H1 (cell line): ENCODE measurements around the gene RSAD2. TPM values are rescaled to one million over a fixed set of nuclear protein-coding genes. Genes with fewer than 3 reads are reported as not detected.

Experiments
- CTCF ChIA-PET: fragments of 300-600 bp; sonication (Branson Sonifier 250); formaldehyde crosslinking; loops from one replicate; lab custom pipeline; 2021; ENCODE audit not compliant: partially characterized antibody; lab: Charles Lee
- POLR2A ChIA-PET: fragments of 300-600 bp; sonication (Branson Sonifier 250); formaldehyde crosslinking; loops from one replicate; lab custom pipeline; 2021; ENCODE audit warnings: inconsistent platforms; ENCODE audit not compliant: partially characterized antibody; lab: Charles Lee
- DNase-seq, 2 experiments: peaks; one replicate each; pipeline versions ENCODE4 v3.0.0 to v3.0.0-alpha.2; 2010 to 2022; ENCODE audit warnings: low spot score in 2 of 2, low read depth in 1 of 2, mixed read lengths in 1 of 2
- FAIRE-seq: peaks from 2 replicates; lab custom pipeline; 2011; peaks lifted over from hg19 to GRCh38; lab: Jason Lieb, UNC
- H2AFZ ChIP-seq: 2 replicates; pipeline ENCODE4 v1.8.1; 2012; ENCODE audit warnings: low read length, inconsistent platforms
- H2AK5ac ChIP-seq: 2 replicates; pipeline ENCODE4 v1.6.1; 2013; ENCODE audit warnings: low read depth, low read length
- H2BK120ac ChIP-seq: replicated peaks from 2 replicates; pipeline ENCODE3; 2013; ENCODE audit warnings: low read depth, low read length, inconsistent platforms
- H2BK12ac ChIP-seq: 2 replicates; pipeline ENCODE4 v1.6.1; 2013; ENCODE audit warnings: low read depth, low read length
- H2BK15ac ChIP-seq: 2 replicates; pipeline ENCODE4 v1.6.1; 2013; ENCODE audit warnings: low read length
- H2BK20ac ChIP-seq: 2 replicates; pipeline ENCODE4 v1.6.1; 2013; ENCODE audit warnings: low read length
- H2BK5ac ChIP-seq: 2 replicates; pipeline ENCODE4 v1.6.1; 2013; ENCODE audit warnings: low read depth, low read length
- H3K14ac ChIP-seq: 2 replicates; pipeline ENCODE4 v1.6.1; 2013; ENCODE audit warnings: inconsistent platforms; ENCODE audit not compliant: insufficient read length
- H3K18ac ChIP-seq: 2 replicates; pipeline ENCODE4 v1.6.1; 2013; ENCODE audit warnings: low read length; ENCODE audit errors: extremely low read depth
- H3K23ac ChIP-seq: 2 replicates; pipeline ENCODE4 v1.6.1; 2013; ENCODE audit warnings: inconsistent platforms; ENCODE audit not compliant: insufficient read length
- H3K23me2 ChIP-seq: 2 replicates; pipeline ENCODE4 v1.6.1; 2013; ENCODE audit warnings: low read depth, low read length
- H3K27ac ChIP-seq: 2 replicates; pipeline ENCODE4 v1.6.1; 2011; ENCODE audit warnings: low read depth, low read length, inconsistent platforms
- H3K27me3 ChIP-seq, 4 experiments: replicated peaks in 1 of 4; 1 replicate in 1 of 4; 2 replicates in 3 of 4; pipeline versions ENCODE4 v1.6.1 to v1.8.1; 2011 to 2013; ENCODE audit warnings: low read length in 3 of 4, mild to moderate bottlenecking in 3 of 4, inconsistent platforms in 2 of 4, mixed read lengths in 2 of 4, moderate library complexity in 1 of 4; ENCODE audit not compliant: control insufficient read depth in 3 of 4, insufficient read depth in 3 of 4; ENCODE audit errors: extremely low read depth in 1 of 4
- H3K36me3 ChIP-seq, 4 experiments: 2 replicates each; pipeline versions ENCODE4 v1.6.1 to v1.8.1; 2011 to 2013; ENCODE audit warnings: mild to moderate bottlenecking in 4 of 4, low read length in 3 of 4, moderate library complexity in 2 of 4, control low read depth in 1 of 4, inconsistent platforms in 1 of 4; ENCODE audit not compliant: insufficient read depth in 4 of 4, control insufficient read depth in 2 of 4
- H3K4ac ChIP-seq: replicated peaks from 2 replicates; pipeline ENCODE3; 2013; ENCODE audit warnings: low read length, low read depth, mixed read lengths, inconsistent platforms; ENCODE audit not compliant: insufficient read length
- H3K4me1 ChIP-seq, 4 experiments: replicated peaks in 1 of 4; 1 replicate in 1 of 4; 2 replicates in 3 of 4; pipeline versions ENCODE4 v1.6.1 to v1.8.1; 2011 to 2013; ENCODE audit warnings: low read length in 3 of 4, inconsistent platforms in 2 of 4, mixed read lengths in 1 of 4; ENCODE audit not compliant: insufficient read depth in 4 of 4, control insufficient read depth in 3 of 4
- H3K4me2 ChIP-seq, 2 experiments: 2 replicates each; pipeline versions ENCODE4 v1.6.1 to v1.8.1; 2011 to 2013; ENCODE audit warnings: low read depth in 2 of 2, low read length in 2 of 2, control low read depth in 1 of 2, inconsistent platforms in 1 of 2, mild to moderate bottlenecking in 1 of 2; ENCODE audit not compliant: insufficient read depth in 1 of 2
- H3K4me3 ChIP-seq, 4 experiments: fragments of 200-600, 300-600 bp in 1 of 4; sonication (generic), shearing (Covaris generic), sonication (Bioruptor Twin) in 1 of 4; 2 replicates each; pipeline versions ENCODE4 v1.5.1 to v1.8.1; 2011 to 2016; ENCODE audit warnings: low read length in 4 of 4, low read depth in 3 of 4, control low read depth in 2 of 4, inconsistent platforms in 2 of 4, mild to moderate bottlenecking in 2 of 4, mixed read lengths in 1 of 4, moderate library complexity in 1 of 4; ENCODE audit not compliant: insufficient read depth in 2 of 4; ENCODE audit errors: extremely low read depth in 1 of 4
- H3K56ac ChIP-seq: replicated peaks from 2 replicates; pipeline ENCODE3; 2013; ENCODE audit warnings: low read depth, mild to moderate bottlenecking, mixed read lengths, low read length, inconsistent platforms; ENCODE audit not compliant: insufficient read length
- H3K79me1 ChIP-seq: 2 replicates; pipeline ENCODE4 v1.6.1; 2013; ENCODE audit warnings: low read depth, low read length, control low read depth
- H3K79me2 ChIP-seq, 2 experiments: 2 replicates each; pipeline versions ENCODE4 v1.6.1 to v1.8.1; 2012 to 2013; ENCODE audit warnings: low read length in 2 of 2, mild to moderate bottlenecking in 2 of 2, inconsistent platforms in 1 of 2; ENCODE audit not compliant: insufficient read depth in 2 of 2, control insufficient read depth in 1 of 2
- H3K9ac ChIP-seq, 4 experiments: replicated peaks in 1 of 4; 1 replicate in 1 of 4; 2 replicates in 3 of 4; pipeline versions ENCODE4 v1.6.1 to v1.8.1; 2011 to 2013; ENCODE audit warnings: low read depth in 3 of 4, low read length in 3 of 4, control low read depth in 2 of 4, mild to moderate bottlenecking in 2 of 4, moderate library complexity in 2 of 4, inconsistent platforms in 1 of 4; ENCODE audit errors: extremely low read depth in 1 of 4
- H3K9me3 ChIP-seq, 2 experiments: 2 replicates each; pipeline versions ENCODE4 v1.6.1 to v1.8.1; 2012 to 2013; ENCODE audit warnings: mild to moderate bottlenecking in 2 of 2, moderate library complexity in 2 of 2, control low read depth in 1 of 2, inconsistent platforms in 1 of 2, low read depth in 1 of 2, low read length in 1 of 2, mixed read lengths in 1 of 2; ENCODE audit not compliant: insufficient read depth in 2 of 2
- H4K20me1 ChIP-seq, 2 experiments: replicated peaks in 1 of 2; 2 replicates each; pipeline versions ENCODE3 to v1.8.1; 2011 to 2013; ENCODE audit warnings: inconsistent platforms in 2 of 2, low read length in 2 of 2, mild to moderate bottlenecking in 1 of 2; ENCODE audit not compliant: insufficient read depth in 2 of 2, control insufficient read depth in 1 of 2
- H4K5ac ChIP-seq: 2 replicates; pipeline ENCODE4 v1.6.1; 2013; ENCODE audit warnings: low read length, low read depth, mixed read lengths, inconsistent platforms; ENCODE audit not compliant: insufficient read length
- H4K8ac ChIP-seq: 2 replicates; pipeline ENCODE4 v1.8.0; 2013; ENCODE audit warnings: mild to moderate bottlenecking, moderate library complexity, low read length, inconsistent platforms; ENCODE audit not compliant: insufficient read depth; ENCODE audit errors: extremely low read depth
- H4K91ac ChIP-seq: replicated peaks from 2 replicates; pipeline ENCODE3; 2013; ENCODE audit warnings: low read length, mixed read lengths, inconsistent platforms; ENCODE audit not compliant: insufficient read length
- CBX5 ChIP-seq: fragments of 300-800, 300-1000 bp; sonication (generic); IDR thresholded peaks from 2 replicates; pipeline ENCODE4 v1.7.1; 2016; ENCODE audit warnings: antibody characterized with exemption, low read length, low read depth
- KDM4A ChIP-seq: IDR thresholded peaks from one replicate; pipeline ENCODE4 v1.7.1; 2012; ENCODE audit warnings: low read depth, mild to moderate bottlenecking, moderate library complexity, low read length, inconsistent platforms; ENCODE audit not compliant: severe bottlenecking
- MAX ChIP-seq: IDR thresholded peaks from 2 replicates; pipeline ENCODE4 v1.6.1; 2012; ENCODE audit warnings: inconsistent platforms
- NRF1 ChIP-seq: IDR thresholded peaks from 2 replicates; pipeline ENCODE4 v1.6.1; 2011; ENCODE audit warnings: mild to moderate bottlenecking, low read depth, low read length, improper control_type of control experiment
- POLR2AphosphoS5 ChIP-seq: IDR thresholded peaks from 2 replicates; pipeline ENCODE4 v1.6.1; 2011; ENCODE audit warnings: low read depth, low read length
- POU5F1 ChIP-seq: IDR thresholded peaks from 2 replicates; pipeline ENCODE4 v1.6.1; 2011; ENCODE audit warnings: low read depth, mild to moderate bottlenecking, low read length, moderate library complexity
- RAD21 ChIP-seq, 2 experiments: IDR thresholded peaks in 1 of 2; conservative IDR thresholded peaks in 1 of 2; 2 replicates each; pipeline ENCODE4 v1.6.1; 2011; ENCODE audit warnings: low read depth in 2 of 2, low read length in 2 of 2, improper control_type of control experiment in 1 of 2, inconsistent platforms in 1 of 2, mild to moderate bottlenecking in 1 of 2, moderate library complexity in 1 of 2
- RXRA ChIP-seq: IDR thresholded peaks from 2 replicates; pipeline ENCODE4 v1.6.1; 2011; ENCODE audit warnings: low read depth, mild to moderate bottlenecking, low read length, moderate library complexity; ENCODE audit not compliant: insufficient read depth
- SIRT6 ChIP-seq: IDR thresholded peaks from one replicate; pipeline ENCODE4 v1.7.1; 2012; ENCODE audit warnings: low read length, inconsistent platforms
- TAF1 ChIP-seq: IDR thresholded peaks from 2 replicates; pipeline ENCODE4 v1.6.1; 2011; ENCODE audit warnings: mild to moderate bottlenecking, low read depth, low read length
- WGBS, 2 experiments: shearing (Covaris generic) in 1 of 2; methylation state at CpG; one replicate each; pipeline versions ENCODE4 v1.1.6 to v1.1.7; 2013 to 2015; ENCODE audit warnings: low lambda C conversion rate in 2 of 2, mixed read lengths in 2 of 2, inconsistent platforms in 1 of 2, low coverage in 1 of 2, missing lambda C conversion rate in 1 of 2; ENCODE audit not compliant: insufficient replicate concordance in 2 of 2, insufficient coverage in 1 of 2, insufficient read length in 1 of 2; ENCODE audit errors: extremely low coverage in 1 of 2, missing lambda C conversion rate in 1 of 2; 5-methylcytosine and 5-hydroxymethylcytosine counted together
- polyA plus RNA-seq, 7 experiments: library from polyadenylated mRNA; depleted of rRNA in 3 of 7; stranded (reverse) in 5 of 7; unstranded in 2 of 7; fragments of >200 nt in 5 of 7; fragments of 200-250 nt in 2 of 7; gene quantifications; 1 replicate in 5 of 7; 2 replicates in 1 of 7; 4 replicates in 1 of 7; pipeline versions ENCODE4 v1.2.1 to v1.2.3, GENCODE V29; 2011 to 2013; ENCODE audit warnings: missing spikeins in 2 of 7, mixed read lengths in 2 of 7
- total RNA-seq: library from RNA; stranded (reverse); fragmentation: NEBNext Ultra II Directional; extraction: Animal tissue kit (Norgen Biotek cat#: 25700); gene quantifications from 2 replicates; pipeline ENCODE4 v1.2.1, GENCODE V29; 2021

RSAD2 gene
- total and polyA plus RNA-seq, 2 of the 8 experiments (the other 6 are each of a cell fraction or from before 2014, with no cell fraction given) = not detected

- TF ChIP-seq CBX5 = no peak
- TF ChIP-seq NRF1 = no peak
- TF ChIP-seq POU5F1 = no peak
- no peak for TF ChIP-seq MAX
- TF ChIP-seq KDM4A = no peak
- TF ChIP-seq TAF1 = no peak
- no peak for TF ChIP-seq RXRA
- no peak for TF ChIP-seq SIRT6
- TF ChIP-seq POLR2AphosphoS5 = no peak
- TF ChIP-seq RAD21 (IDR thresholded peaks at IDR 0.05 in 1 of 2, conservative IDR thresholded peaks at IDR 0.05 in 1 of 2; ENCODE audit: low read depth in 2 of 2, low read length in 2 of 2) = no peak
- TF ChIP-seq, all 59 proteins: peak for 0
- H3K4me3 ChIP-seq = no peak overlapping the region
- WGBS, 2 experiments = 75% methylated on average over 2 of the region's 2 CpGs; no CpG with 5 or more reads in 1 of the 2 experiments
- no peak overlapping the region for H3K4ac ChIP-seq
- FAIRE-seq (no peak), DNase-seq (no peak)
- no peak overlapping the region for H4K91ac ChIP-seq
- peaks cover 51 to 53% of the 10 kb centered on the region in 2 experiments for H3K9me3 ChIP-seq
- no peak overlapping the region for H3K9ac ChIP-seq
- no peak overlapping the region for H3K4me2 ChIP-seq
- H3K36me3 ChIP-seq = no peaks in the 10 kb centered on the region
- no peak overlapping the region for H2BK20ac ChIP-seq
- H2BK15ac ChIP-seq = no peak overlapping the region
- no peak overlapping the region for H3K23ac ChIP-seq
- H3K27ac ChIP-seq = no peak overlapping the region
- no peak overlapping the region for H4K5ac ChIP-seq
- H4K20me1 ChIP-seq = no peaks in the 10 kb centered on the region
- H2AFZ ChIP-seq = no peak overlapping the region
- no peaks in the 10 kb centered on the region for H3K27me3 ChIP-seq
- no peak overlapping the region for H2BK120ac ChIP-seq
- no peak overlapping the region for H2AK5ac ChIP-seq
- no peaks in the 10 kb centered on the region for H3K4me1 ChIP-seq
- H3K79me1 ChIP-seq = no peaks in the 10 kb centered on the region
- POLR2A ChIA-PET = no interaction called here
- H3K18ac ChIP-seq = no peak overlapping the region
- H2BK5ac ChIP-seq = no peak overlapping the region
- H4K8ac ChIP-seq = no peak overlapping the region
- H2BK12ac ChIP-seq = no peak overlapping the region
- H3K56ac ChIP-seq = no peak overlapping the region
- H3K79me2 ChIP-seq = no peaks in the 10 kb centered on the region
- CTCF ChIA-PET = interaction anchor here (0.6 to 1.0 kb wide), 3 partner anchors 9 to 193 kb away, joined by 3 to 4 read pairs (median 3); no protein-coding TSS in a partner anchor
- no peaks in the 10 kb centered on the region for H3K23me2 ChIP-seq
- H3K14ac ChIP-seq = no peak overlapping the region
Measured at GRCh38 chr2:6841537-6842287, 35.9 kb upstream of the RSAD2 start.
